SK-N-SH (cell line): ENCODE data around the gene HK1. TPM values are rescaled to one million over a fixed set of nuclear protein-coding genes. Genes with fewer than 3 reads are reported as not detected.

Experiments used
- CTCF ChIA-PET: fragments of 300-600, 350-600 bp; formaldehyde crosslinking; extraction: SDS; loops from one replicate; lab custom pipeline; 2021; lab: Yijun Ruan, JAX
- POLR2A ChIA-PET: fragments of 350-600 bp; sonication (Branson Sonifier 250); formaldehyde crosslinking; extraction: SDS; loops from one replicate; lab custom pipeline; 2020; ENCODE audit warnings: antibody characterized with exemption, inconsistent platforms; lab: Yijun Ruan, JAX
- DNase-seq: peaks from one replicate; pipeline ENCODE4 v3.0.0; 2012
- H2AFZ ChIP-seq: fragments of 200-600 bp; sonication (generic); 2 replicates; pipeline ENCODE4 v1.8.1; 2016; ENCODE audit warnings: antibody characterized with exemption, mild to moderate bottlenecking, low read depth
- H3F3A ChIP-seq: fragments of 200-600 bp; sonication (generic); replicated peaks from 2 replicates; pipeline ENCODE3; 2016; ENCODE audit warnings: antibody characterized with exemption, mild to moderate bottlenecking; ENCODE audit not compliant: insufficient read depth
- H3K27ac ChIP-seq, 2 experiments: fragments of 200-500 bp in 1 of 2; fragments of 200-600 bp in 1 of 2; sonication (Bioruptor generic) in 1 of 2; sonication (generic), shearing (Covaris generic) in 1 of 2; 2 replicates each; pipeline versions ENCODE4 v1.5.1 to v1.6.1; 2014 to 2016; ENCODE audit warnings: low read depth in 2 of 2, inconsistent platforms in 1 of 2, low read length in 1 of 2, mild to moderate bottlenecking in 1 of 2, mixed read lengths in 1 of 2
- H3K27me3 ChIP-seq: fragments of 200-600 bp; sonication (generic), shearing (Covaris generic); 2 replicates; pipeline ENCODE4 v1.6.1; 2016; ENCODE audit warnings: mixed run types; ENCODE audit not compliant: insufficient read depth
- H3K36me3 ChIP-seq, 2 experiments: fragments of 200-500 bp in 1 of 2; fragments of 200-600 bp in 1 of 2; sonication (Bioruptor generic) in 1 of 2; sonication (generic) in 1 of 2; replicated peaks in 1 of 2; 2 replicates each; pipeline versions ENCODE3 to v1.5.1; 2014 to 2016; ENCODE audit warnings: low read length in 1 of 2, mild to moderate bottlenecking in 1 of 2; ENCODE audit not compliant: insufficient read depth in 2 of 2, control insufficient read depth in 1 of 2
- H3K4me1 ChIP-seq, 2 experiments: fragments of 200-500 bp in 1 of 2; fragments of 200-600 bp in 1 of 2; sonication (Bioruptor generic) in 1 of 2; sonication (generic), shearing (Covaris generic) in 1 of 2; 2 replicates each; pipeline versions ENCODE4 v1.5.1 to v1.6.1; 2014 to 2016; ENCODE audit warnings: low read depth in 1 of 2, low read length in 1 of 2, mixed run types in 1 of 2; ENCODE audit not compliant: insufficient read depth in 2 of 2, control insufficient read depth in 1 of 2
- H3K4me2 ChIP-seq: fragments of 200-600 bp; sonication (generic), shearing (Covaris generic); 2 replicates; pipeline ENCODE4 v1.6.1; 2017; ENCODE audit warnings: mixed run types
- H3K4me3 ChIP-seq, 2 experiments: fragments of 200-500 bp in 1 of 2; fragments of 200-600 bp in 1 of 2; sonication (Bioruptor generic) in 1 of 2; sonication (generic), shearing (Covaris generic) in 1 of 2; 2 replicates each; pipeline versions ENCODE4 v1.5.1 to v1.8.1; 2014 to 2016; ENCODE audit warnings: low read depth in 2 of 2, inconsistent platforms in 1 of 2, low read length in 1 of 2, mild to moderate bottlenecking in 1 of 2, mixed read lengths in 1 of 2, moderate library complexity in 1 of 2
- H3K79me2 ChIP-seq: fragments of 200-600 bp; sonication (generic); 2 replicates; pipeline ENCODE4 v1.8.1; 2017; ENCODE audit warnings: mild to moderate bottlenecking; ENCODE audit not compliant: insufficient read depth
- H3K9ac ChIP-seq: fragments of 200-600 bp; sonication (generic); 2 replicates; pipeline ENCODE4 v1.6.1; 2017; ENCODE audit warnings: mixed run types
- H3K9me2 ChIP-seq: fragments of 200-600 bp; sonication (generic); 2 replicates; pipeline ENCODE4 v1.6.1; 2017; ENCODE audit warnings: mixed run types
- H3K9me3 ChIP-seq: fragments of 200-600 bp; sonication (generic); 2 replicates; pipeline ENCODE4 v1.6.1; 2017; ENCODE audit warnings: mixed run types, mild to moderate bottlenecking, moderate library complexity
- H4K20me1 ChIP-seq: fragments of 200-600 bp; sonication (generic); 2 replicates; pipeline ENCODE4 v1.6.1; 2017; ENCODE audit warnings: mild to moderate bottlenecking, mixed run types; ENCODE audit not compliant: insufficient read depth
- CHD2 ChIP-seq: fragments of 150-350 bp; IDR thresholded peaks from 2 replicates; pipeline ENCODE4 v1.6.1; 2018; ENCODE audit warnings: low read length; ENCODE audit not compliant: partially characterized antibody
- EZH2phosphoT487 ChIP-seq: fragments of 200-600 bp; sonication (generic); IDR thresholded peaks from 2 replicates; pipeline ENCODE4 v1.6.1; 2017; ENCODE audit warnings: low read depth, mixed run types, mild to moderate bottlenecking, antibody characterized with exemption, moderate library complexity, borderline replicate concordance
- FOXJ3 ChIP-seq: sonication (generic); formaldehyde crosslinking; IDR thresholded peaks from 2 replicates; pipeline ENCODE4 v1.5.1; 2020; ENCODE audit warnings: mild to moderate bottlenecking, missing genetic modification reagents
- GABPA ChIP-seq: IDR thresholded peaks from 2 replicates; pipeline ENCODE4 v1.4.0; 2012; ENCODE audit warnings: low read depth, mild to moderate bottlenecking
- GATA2 ChIP-seq: sonication (generic); formaldehyde crosslinking; IDR thresholded peaks from 2 replicates; pipeline ENCODE4 v1.5.0; 2020; ENCODE audit warnings: mild to moderate bottlenecking, missing genetic modification reagents
- MEF2A ChIP-seq: IDR thresholded peaks from 2 replicates; pipeline ENCODE4 v1.4.0; 2012; ENCODE audit warnings: low read depth, borderline replicate concordance
- NFIC ChIP-seq: IDR thresholded peaks from 2 replicates; pipeline ENCODE4 v1.4.0; 2012; ENCODE audit warnings: borderline replicate concordance
- NRF1 ChIP-seq: IDR thresholded peaks from 2 replicates; pipeline ENCODE4 v1.6.1; 2012; ENCODE audit warnings: low read depth, mild to moderate bottlenecking, low read length
- POLR2AphosphoS5 ChIP-seq: IDR thresholded peaks from 2 replicates; pipeline ENCODE4 v1.6.1; 2012; ENCODE audit warnings: low read depth, low read length
- RAD21 ChIP-seq: IDR thresholded peaks from 2 replicates; pipeline ENCODE4 v1.6.1; 2012; ENCODE audit warnings: mild to moderate bottlenecking, low read length
- RCOR1 ChIP-seq: fragments of 150-350 bp; IDR thresholded peaks from 2 replicates; pipeline ENCODE4 v1.6.1; 2017; ENCODE audit warnings: antibody characterized with exemption, low read length
- RFX5 ChIP-seq: IDR thresholded peaks from 2 replicates; pipeline ENCODE4 v1.6.1; 2012; ENCODE audit warnings: mild to moderate bottlenecking, improper control_type of control experiment, low read length
- RXRA ChIP-seq: IDR thresholded peaks from 2 replicates; pipeline ENCODE4 v1.4.0; 2012; ENCODE audit warnings: low read depth, mild to moderate bottlenecking, borderline replicate concordance
- SIN3A ChIP-seq: IDR thresholded peaks from 2 replicates; pipeline ENCODE4 v1.6.1; 2012; ENCODE audit warnings: low read depth, mild to moderate bottlenecking, low read length, moderate library complexity, borderline replicate concordance
- TAF1 ChIP-seq: IDR thresholded peaks from 2 replicates; pipeline ENCODE4 v1.6.1; 2012; ENCODE audit warnings: low read depth, mild to moderate bottlenecking, low read length, moderate library complexity, borderline replicate concordance
- YY1 ChIP-seq: IDR thresholded peaks from 2 replicates; pipeline ENCODE4 v1.4.0; 2012; ENCODE audit warnings: low read depth, mild to moderate bottlenecking
- WGBS: methylation state at CpG from one replicate; pipeline ENCODE4 v1.1.6; 2017; ENCODE audit warnings: low lambda C conversion rate; 5-methylcytosine and 5-hydroxymethylcytosine counted together
- polyA plus RNA-seq, 3 experiments: library from polyadenylated mRNA; depleted of rRNA; stranded (reverse); fragments of >200 nt; gene quantifications; 2 replicates each; pipeline ENCODE4 v1.2.3, GENCODE V29; 2012
- TF ChIP-seq, protein P1 (sequence below): IDR thresholded peaks from 2 replicates; pipeline ENCODE4 v1.4.0; 2012; ENCODE audit warnings: low read depth
- TF ChIP-seq, protein P2 (sequence below): fragments of 150-350 bp; IDR thresholded peaks from 2 replicates; pipeline ENCODE4 v1.6.1; 2017; ENCODE audit warnings: antibody characterized with exemption, low read length, low read depth, borderline replicate concordance

The HK1 gene
- polyA plus RNA-seq, 1 of the 3 experiments (the other 2 are of a cell fraction): 38.7 TPM

DNA sequence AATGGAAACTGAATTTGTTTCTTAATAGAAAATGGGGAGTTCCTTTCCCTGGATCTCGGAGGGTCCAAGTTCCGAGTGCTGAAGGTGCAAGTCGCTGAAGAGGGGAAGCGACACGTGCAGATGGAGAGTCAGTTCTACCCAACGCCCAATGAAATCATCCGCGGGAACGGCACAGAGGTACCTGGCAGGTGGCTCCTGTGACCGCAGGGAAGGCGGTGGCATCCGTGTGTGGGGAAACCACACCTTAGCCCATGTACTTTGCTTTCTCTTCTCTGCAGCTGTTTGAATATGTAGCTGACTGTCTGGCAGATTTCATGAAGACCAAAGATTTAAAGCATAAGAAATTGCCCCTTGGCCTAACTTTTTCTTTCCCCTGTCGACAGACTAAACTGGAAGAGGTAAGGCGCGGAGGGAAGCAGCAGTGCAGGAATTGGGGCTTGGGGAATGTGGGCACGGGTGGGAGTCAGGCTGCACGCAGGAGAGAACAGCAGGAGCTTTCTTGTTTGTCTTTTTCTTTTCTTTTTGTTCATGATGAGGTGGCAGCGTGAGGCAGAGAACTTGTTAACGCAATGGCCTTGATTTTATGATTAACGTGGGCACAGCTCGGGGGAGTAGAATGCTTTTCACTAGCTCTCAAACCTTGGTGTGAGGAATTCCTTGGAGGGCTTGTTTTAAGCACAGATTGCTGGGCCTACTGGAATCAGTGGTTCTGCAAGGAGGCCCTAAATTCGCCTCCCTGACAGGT is 45.4 kb upstream of the HK1 start:
- ChIA-PET CTCF (interaction anchor here (1.4 to 4.1 kb wide), 3 partner anchors 17 to 180 kb away, joined by 4 to 24 read pairs (median 4); no protein-coding TSS in a partner anchor), POLR2A (no interaction called here)
- Histone ChIP-seq H3K4me1 (no peaks in the 10 kb centered on the region), H3K4me3 (no peak overlapping the region), H3K27me3 (no peaks in the 10 kb centered on the region), H3F3A (no peaks in the 10 kb centered on the region), H4K20me1 (no peaks in the 10 kb centered on the region), H3K27ac (no peak overlapping the region), H3K9me2 (no peaks in the 10 kb centered on the region), H2AFZ (no peak overlapping the region), H3K9ac (no peak overlapping the region), H3K4me2 (no peak overlapping the region), H3K9me3 (no peaks in the 10 kb centered on the region), H3K36me3 (no peaks in the 10 kb centered on the region), H3K79me2 (no peaks in the 10 kb centered on the region)
- DNase-seq: no peak
- WGBS: 92% methylated on average over 21 of the region's 22 CpGs
- TF ChIP-seq EZH2phosphoT487 (no peak), GABPA (no peak), GATA2 (CRISPR knock-in tag) (no peak), NFIC (no peak), TAF1 (no peak), RXRA (no peak), NRF1 (no peak), POLR2AphosphoS5 (no peak), SIN3A (no peak), YY1 (no peak)
- TF ChIP-seq, protein P1, sequence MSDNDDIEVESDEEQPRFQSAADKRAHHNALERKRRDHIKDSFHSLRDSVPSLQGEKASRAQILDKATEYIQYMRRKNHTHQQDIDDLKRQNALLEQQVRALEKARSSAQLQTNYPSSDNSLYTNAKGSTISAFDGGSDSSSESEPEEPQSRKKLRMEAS: no peak

DNA sequence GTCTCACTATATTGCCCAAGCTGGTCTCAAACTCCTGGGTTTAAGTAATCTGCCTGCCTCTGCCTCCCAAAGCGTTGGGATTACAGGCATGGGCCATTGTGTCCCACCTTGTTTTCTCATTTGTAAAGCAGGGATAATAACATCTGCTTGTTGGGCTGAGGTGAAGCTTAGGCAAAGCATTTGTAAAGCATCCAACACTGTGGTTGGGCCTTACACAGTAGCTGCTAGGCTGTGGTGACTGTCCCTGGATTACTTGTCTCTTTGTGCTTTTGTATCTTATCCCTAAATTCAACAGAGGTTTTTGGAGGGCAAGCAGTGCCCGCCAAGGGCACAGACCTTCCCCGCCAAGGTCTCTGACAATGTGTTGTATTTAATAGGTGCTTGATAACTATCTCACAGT is 43.8 kb upstream of the HK1 start:
- no peak for DNase-seq
- WGBS: 95% methylated on average over 3 of the region's 3 CpGs
- TF ChIP-seq NRF1 (no peak), FOXJ3 (CRISPR knock-in tag) (no peak), CHD2 (no peak), POLR2AphosphoS5 (no peak), RFX5 (no peak), RXRA (no peak), RCOR1 (no peak), RAD21 (no peak), MEF2A (no peak), NFIC (no peak), GATA2 (CRISPR knock-in tag) (no peak)
- TF ChIP-seq, protein P2, sequence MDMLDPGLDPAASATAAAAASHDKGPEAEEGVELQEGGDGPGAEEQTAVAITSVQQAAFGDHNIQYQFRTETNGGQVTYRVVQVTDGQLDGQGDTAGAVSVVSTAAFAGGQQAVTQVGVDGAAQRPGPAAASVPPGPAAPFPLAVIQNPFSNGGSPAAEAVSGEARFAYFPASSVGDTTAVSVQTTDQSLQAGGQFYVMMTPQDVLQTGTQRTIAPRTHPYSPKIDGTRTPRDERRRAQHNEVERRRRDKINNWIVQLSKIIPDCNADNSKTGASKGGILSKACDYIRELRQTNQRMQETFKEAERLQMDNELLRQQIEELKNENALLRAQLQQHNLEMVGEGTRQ: no peak
- TF ChIP-seq, all 33 proteins: peak for 0
- Histone ChIP-seq H4K20me1 (no peaks in the 10 kb centered on the region), H3K4me1 (no peaks in the 10 kb centered on the region), H3K9ac (no peak overlapping the region), H3K27me3 (no peaks in the 10 kb centered on the region), H3K4me3 (no peak overlapping the region), H3K9me2 (no peaks in the 10 kb centered on the region), H3K27ac (no peak overlapping the region), H3F3A (no peaks in the 10 kb centered on the region), H2AFZ (no peak overlapping the region), H3K9me3 (no peaks in the 10 kb centered on the region), H3K4me2 (no peak overlapping the region), H3K36me3 (no peaks in the 10 kb centered on the region), H3K79me2 (no peaks in the 10 kb centered on the region)
- POLR2A ChIA-PET: no interaction called here
- CTCF ChIA-PET: interaction anchor here (0.8 to 4.9 kb wide), 4 partner anchors 8 to 174 kb away, joined by 3 to 30 read pairs (median 14); no protein-coding TSS in a partner anchor
